Parathyroid adenoma (tissue), 2 donors: ENCODE results near the gene PDE4A.

Experiments
- H2AFZ ChIP-seq: fragments of 300-600 bp; sonication (generic); one replicate; pipeline ENCODE4 v1.7.0; 2017; ENCODE audit warnings: antibody characterized with exemption, mild to moderate bottlenecking
- H3K27ac ChIP-seq: fragments of 300-600 bp; sonication (generic); one replicate; pipeline ENCODE4 v1.7.0; 2017
- H3K27me3 ChIP-seq: fragments of 300-600 bp; sonication (generic); one replicate; pipeline ENCODE4 v1.7.0; 2017; ENCODE audit warnings: low read length; ENCODE audit not compliant: control insufficient read depth, insufficient read depth
- H3K36me3 ChIP-seq: fragments of 300-600 bp; sonication (generic); one replicate; pipeline ENCODE4 v1.7.0; 2017; ENCODE audit warnings: low read length; ENCODE audit not compliant: control insufficient read depth, insufficient read depth
- H3K4me1 ChIP-seq: fragments of 300-600 bp; sonication (generic); one replicate; pipeline ENCODE4 v1.7.0; 2017; ENCODE audit warnings: control low read depth
- H3K4me2 ChIP-seq: fragments of 300-600 bp; sonication (generic); one replicate; pipeline ENCODE4 v1.7.0; 2017; ENCODE audit warnings: low read length
- H3K4me3 ChIP-seq: fragments of 300-600 bp; sonication (generic); one replicate; pipeline ENCODE4 v1.7.0; 2017; ENCODE audit warnings: low read depth, low read length
- H3K79me2 ChIP-seq: fragments of 300-600 bp; sonication (generic); one replicate; pipeline ENCODE4 v1.7.0; 2017; ENCODE audit warnings: control low read depth
- H3K9ac ChIP-seq: fragments of 300-600 bp; sonication (generic); one replicate; pipeline ENCODE4 v1.7.0; 2017; ENCODE audit warnings: mild to moderate bottlenecking
- H3K9me3 ChIP-seq: fragments of 300-600 bp; sonication (generic); one replicate; pipeline ENCODE4 v1.7.0; 2017; ENCODE audit warnings: low read length; ENCODE audit not compliant: control insufficient read depth
- TF ChIP-seq, protein P1 (sequence below): fragments of 300-600 bp; sonication (generic); IDR thresholded peaks from one replicate; pipeline ENCODE4 v1.7.0; 2017; ENCODE audit warnings: antibody characterized with exemption, mild to moderate bottlenecking
- donor health status: primary hyperparathyroidism.

The PDE4A gene

DNA sequence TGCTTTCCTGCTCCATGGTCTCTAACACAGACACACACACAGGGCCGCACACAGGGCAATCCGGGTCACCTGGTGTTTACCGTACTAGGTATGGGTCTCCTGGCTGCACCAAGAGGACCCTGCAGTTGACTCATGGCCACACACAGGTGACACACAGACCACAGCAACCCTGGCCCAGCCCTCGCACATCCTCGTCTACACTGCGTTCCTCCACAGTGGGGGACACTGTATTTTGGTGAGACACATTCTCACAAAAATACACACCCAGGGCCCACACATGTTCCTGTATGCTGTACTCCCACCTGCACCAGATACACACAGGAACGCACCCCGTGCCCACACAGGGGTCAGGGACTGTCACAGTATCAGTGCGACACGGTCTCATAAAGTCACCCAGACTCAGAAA lies 12.8 kb downstream of the PDE4A start:
- Histone ChIP-seq H3K4me2 (peak overlapping the region; percentile 88), H3K4me3 (peak overlapping the region; percentile 77), H2AFZ (peak overlapping the region; percentile 9), H3K79me2 (peaks cover 27% of the 10 kb centered on the region), H3K9me3 (no peaks in the 10 kb centered on the region), H3K9ac (no peak overlapping the region), H3K27me3 (no peaks in the 10 kb centered on the region), H3K27ac (peak overlapping the region; percentile 47), H3K36me3 (no peaks in the 10 kb centered on the region), H3K4me1 (peaks cover 17% of the 10 kb centered on the region)
- TF ChIP-seq, protein P1, sequence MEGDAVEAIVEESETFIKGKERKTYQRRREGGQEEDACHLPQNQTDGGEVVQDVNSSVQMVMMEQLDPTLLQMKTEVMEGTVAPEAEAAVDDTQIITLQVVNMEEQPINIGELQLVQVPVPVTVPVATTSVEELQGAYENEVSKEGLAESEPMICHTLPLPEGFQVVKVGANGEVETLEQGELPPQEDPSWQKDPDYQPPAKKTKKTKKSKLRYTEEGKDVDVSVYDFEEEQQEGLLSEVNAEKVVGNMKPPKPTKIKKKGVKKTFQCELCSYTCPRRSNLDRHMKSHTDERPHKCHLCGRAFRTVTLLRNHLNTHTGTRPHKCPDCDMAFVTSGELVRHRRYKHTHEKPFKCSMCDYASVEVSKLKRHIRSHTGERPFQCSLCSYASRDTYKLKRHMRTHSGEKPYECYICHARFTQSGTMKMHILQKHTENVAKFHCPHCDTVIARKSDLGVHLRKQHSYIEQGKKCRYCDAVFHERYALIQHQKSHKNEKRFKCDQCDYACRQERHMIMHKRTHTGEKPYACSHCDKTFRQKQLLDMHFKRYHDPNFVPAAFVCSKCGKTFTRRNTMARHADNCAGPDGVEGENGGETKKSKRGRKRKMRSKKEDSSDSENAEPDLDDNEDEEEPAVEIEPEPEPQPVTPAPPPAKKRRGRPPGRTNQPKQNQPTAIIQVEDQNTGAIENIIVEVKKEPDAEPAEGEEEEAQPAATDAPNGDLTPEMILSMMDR: no peak

GRCh38 chr19:10439588-10439987 lies 19.2 kb downstream of the PDE4A start:
- H2AFZ ChIP-seq: no peak overlapping the region
- no peaks in the 10 kb centered on the region for H3K9me3 ChIP-seq
- TF ChIP-seq, protein P1: no peak
- no peaks in the 10 kb centered on the region for H3K36me3 ChIP-seq
- H3K4me1 ChIP-seq: no peaks in the 10 kb centered on the region
- peaks cover 60% of the 10 kb centered on the region for H3K79me2 ChIP-seq
- H3K9ac ChIP-seq: no peak overlapping the region
- no peak overlapping the region for H3K4me3 ChIP-seq
- H3K27me3 ChIP-seq: no peaks in the 10 kb centered on the region
- H3K27ac ChIP-seq: no peak overlapping the region
- H3K4me2 ChIP-seq: no peak overlapping the region

DNA sequence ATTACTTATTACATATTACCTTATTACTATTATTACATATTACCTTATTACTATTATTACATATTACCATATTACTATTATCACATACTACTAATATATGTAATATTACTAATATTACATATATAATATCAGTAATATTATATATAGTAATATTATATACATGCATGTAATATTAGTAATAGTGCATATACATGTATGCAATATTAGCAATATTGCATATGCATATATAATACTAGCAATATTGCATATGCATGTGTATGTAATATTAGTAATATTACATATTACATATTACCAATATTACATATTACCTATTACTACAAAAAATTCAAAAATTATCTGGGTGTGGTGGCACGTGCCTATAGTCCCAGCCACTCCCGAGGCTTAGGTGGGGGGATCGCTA lies 22.4 kb downstream of the PDE4A start:
- Histone ChIP-seq H3K36me3 (no peaks in the 10 kb centered on the region), H3K4me3 (no peak overlapping the region), H3K79me2 (peaks cover 46% of the 10 kb centered on the region), H3K4me1 (no peaks in the 10 kb centered on the region), H3K9me3 (no peaks in the 10 kb centered on the region), H3K27ac (no peak overlapping the region), H3K9ac (no peak overlapping the region), H3K4me2 (no peak overlapping the region), H3K27me3 (no peaks in the 10 kb centered on the region), H2AFZ (no peak overlapping the region)
- TF ChIP-seq, protein P1: no peak

- Histone ChIP-seq H3K79me2 (peaks cover 16% of the 10 kb centered on the region), H3K4me3 (no peak overlapping the region), H3K4me2 (no peak overlapping the region), H3K27ac (no peak overlapping the region), H3K9ac (no peak overlapping the region), H3K4me1 (no peaks in the 10 kb centered on the region), H3K27me3 (no peaks in the 10 kb centered on the region), H3K36me3 (no peaks in the 10 kb centered on the region), H2AFZ (no peak overlapping the region), H3K9me3 (no peaks in the 10 kb centered on the region)
- TF ChIP-seq, protein P1: no peak
These were observed 28.7 kb downstream of the PDE4A start for GRCh38 chr19:10449037-10449436.

- H3K9me3 ChIP-seq: no peaks in the 10 kb centered on the region
- TF ChIP-seq, protein P1: no peak
- H3K36me3 ChIP-seq: no peaks in the 10 kb centered on the region
- no peak overlapping the region for H2AFZ ChIP-seq
- no peaks in the 10 kb centered on the region for H3K27me3 ChIP-seq
- no peak overlapping the region for H3K4me2 ChIP-seq
- H3K4me1 ChIP-seq: no peaks in the 10 kb centered on the region
- no peak overlapping the region for H3K4me3 ChIP-seq
- H3K27ac ChIP-seq: no peak overlapping the region
- H3K79me2 ChIP-seq: peaks cover 12% of the 10 kb centered on the region
- H3K9ac ChIP-seq: no peak overlapping the region
These were observed 30.0 kb downstream of the PDE4A start for GRCh38 chr19:10450191-10450852.
